ENCODE results near the gene PDK1.
"Not testable (repeated sequence)": the region's sequence is repeated elsewhere in the genome, so short reads cannot be mapped to it uniquely, and the experiment has no call there.

PDK1 gene

GRCh38 chr2:172555522-172556283 lies at the start of gene PDK1:
Gene PDK1, plus strand, starts transcription at chr2:172556090. Its CDS starts 61 bp downstream, at chr2:172556151.
- DNase-seq: peak; percentile 89

GRCh38 chr2:172507199-172507598 lies 48.7 kb upstream of the PDK1 start:
- no peak for DNase-seq

GRCh38 chr2:172510088-172510487 lies 45.8 kb upstream of the PDK1 start:
- DNase-seq: no peak

GRCh38 chr2:172510548-172510947 lies 45.3 kb upstream of the PDK1 start:
- DNase-seq: no peak

GRCh38 chr2:172512810-172513523 lies 42.9 kb upstream of the PDK1 start:
- no peak for DNase-seq

GRCh38 chr2:172513524-172513900 lies 42.4 kb upstream of the PDK1 start:
- DNase-seq: no peak

- no peak for DNase-seq
Measured at GRCh38 chr2:172513935-172514586, 41.8 kb upstream of the PDK1 start.

- DNase-seq: no peak
Measured at GRCh38 chr2:172516299-172516698, 39.6 kb upstream of the PDK1 start.

- no peak for DNase-seq
Measured at GRCh38 chr2:172518995-172519394, 36.9 kb upstream of the PDK1 start.

GRCh38 chr2:172525601-172526000 lies 30.3 kb upstream of the PDK1 start:
- no peak for DNase-seq

- no peak for DNase-seq
Measured at GRCh38 chr2:172531309-172531708, 24.6 kb upstream of the PDK1 start.

GRCh38 chr2:172532461-172532860 lies 23.4 kb upstream of the PDK1 start:
- not testable (repeated sequence) for DNase-seq

GRCh38 chr2:172533687-172534086 lies 22.2 kb upstream of the PDK1 start:
- DNase-seq: no peak

- DNase-seq: no peak
Measured at GRCh38 chr2:172535119-172535518, 20.8 kb upstream of the PDK1 start.

GRCh38 chr2:172537851-172538250 lies 18.0 kb upstream of the PDK1 start:
- DNase-seq: not testable (repeated sequence)

GRCh38 chr2:172539767-172540166 lies 16.1 kb upstream of the PDK1 start:
- DNase-seq: no peak

GRCh38 chr2:172540421-172540820 lies 15.5 kb upstream of the PDK1 start:
- no peak for DNase-seq

GRCh38 chr2:172545408-172546075 lies 10.3 kb upstream of the PDK1 start:
- no peak for DNase-seq

GRCh38 chr2:172549131-172549530 lies 6.8 kb upstream of the PDK1 start:
- DNase-seq: no peak

- DNase-seq: not testable (repeated sequence)
Measured at GRCh38 chr2:172549802-172550201, 6.1 kb upstream of the PDK1 start.

GRCh38 chr2:172550419-172550818 lies 5.5 kb upstream of the PDK1 start:
- no peak for DNase-seq

- no peak for DNase-seq
Measured at GRCh38 chr2:172551271-172551670, 4.6 kb upstream of the PDK1 start.

- no peak for DNase-seq
Measured at GRCh38 chr2:172552547-172553291, 3.2 kb upstream of the PDK1 start.
